ENCODE results near the gene TRABD2B.

DNA sequence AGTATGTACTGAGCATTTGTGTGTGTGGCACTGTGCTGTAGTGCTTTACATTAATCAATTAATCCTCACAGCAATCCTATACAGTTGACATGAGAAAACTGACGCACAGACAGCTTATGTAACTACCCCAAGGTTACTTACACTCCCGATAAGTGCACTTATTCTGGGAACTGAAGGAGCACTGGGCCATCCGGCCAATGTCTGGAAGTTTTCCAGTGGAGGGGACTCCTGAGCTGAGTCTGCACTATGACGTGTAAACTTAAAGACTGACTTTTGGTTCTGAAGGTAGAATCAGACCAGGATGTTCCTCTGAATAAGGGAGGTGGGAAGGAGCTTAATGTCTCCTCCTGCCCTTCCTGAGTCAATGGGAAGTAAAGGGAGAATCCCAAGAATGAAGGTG lies 12.2 kb downstream of the TRABD2B start:
- TF ChIP-seq EZH2 (IDR thresholded peaks at IDR 0.05; ENCODE audit: borderline replicate concordance): no peak
- TF ChIP-seq, protein P1, sequence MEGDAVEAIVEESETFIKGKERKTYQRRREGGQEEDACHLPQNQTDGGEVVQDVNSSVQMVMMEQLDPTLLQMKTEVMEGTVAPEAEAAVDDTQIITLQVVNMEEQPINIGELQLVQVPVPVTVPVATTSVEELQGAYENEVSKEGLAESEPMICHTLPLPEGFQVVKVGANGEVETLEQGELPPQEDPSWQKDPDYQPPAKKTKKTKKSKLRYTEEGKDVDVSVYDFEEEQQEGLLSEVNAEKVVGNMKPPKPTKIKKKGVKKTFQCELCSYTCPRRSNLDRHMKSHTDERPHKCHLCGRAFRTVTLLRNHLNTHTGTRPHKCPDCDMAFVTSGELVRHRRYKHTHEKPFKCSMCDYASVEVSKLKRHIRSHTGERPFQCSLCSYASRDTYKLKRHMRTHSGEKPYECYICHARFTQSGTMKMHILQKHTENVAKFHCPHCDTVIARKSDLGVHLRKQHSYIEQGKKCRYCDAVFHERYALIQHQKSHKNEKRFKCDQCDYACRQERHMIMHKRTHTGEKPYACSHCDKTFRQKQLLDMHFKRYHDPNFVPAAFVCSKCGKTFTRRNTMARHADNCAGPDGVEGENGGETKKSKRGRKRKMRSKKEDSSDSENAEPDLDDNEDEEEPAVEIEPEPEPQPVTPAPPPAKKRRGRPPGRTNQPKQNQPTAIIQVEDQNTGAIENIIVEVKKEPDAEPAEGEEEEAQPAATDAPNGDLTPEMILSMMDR (IDR thresholded peaks at IDR 0.05; ENCODE audit: poor library complexity): no peak

All from hepatocyte (in vitro differentiated cells).